ENCODE data around the gene IL6R. TPM values are rescaled to one million over a fixed set of nuclear protein-coding genes. Genes with fewer than 3 reads are reported as not detected.
"Not testable (repeated sequence)": the region's sequence is repeated elsewhere in the genome, so short reads cannot be mapped to it uniquely, and the experiment has no call there.

IL6R gene
- total and polyA plus RNA-seq, 2 of the 4 experiments (the other 2 are of a cell fraction) = 5.3 to 9.5 TPM

DNA sequence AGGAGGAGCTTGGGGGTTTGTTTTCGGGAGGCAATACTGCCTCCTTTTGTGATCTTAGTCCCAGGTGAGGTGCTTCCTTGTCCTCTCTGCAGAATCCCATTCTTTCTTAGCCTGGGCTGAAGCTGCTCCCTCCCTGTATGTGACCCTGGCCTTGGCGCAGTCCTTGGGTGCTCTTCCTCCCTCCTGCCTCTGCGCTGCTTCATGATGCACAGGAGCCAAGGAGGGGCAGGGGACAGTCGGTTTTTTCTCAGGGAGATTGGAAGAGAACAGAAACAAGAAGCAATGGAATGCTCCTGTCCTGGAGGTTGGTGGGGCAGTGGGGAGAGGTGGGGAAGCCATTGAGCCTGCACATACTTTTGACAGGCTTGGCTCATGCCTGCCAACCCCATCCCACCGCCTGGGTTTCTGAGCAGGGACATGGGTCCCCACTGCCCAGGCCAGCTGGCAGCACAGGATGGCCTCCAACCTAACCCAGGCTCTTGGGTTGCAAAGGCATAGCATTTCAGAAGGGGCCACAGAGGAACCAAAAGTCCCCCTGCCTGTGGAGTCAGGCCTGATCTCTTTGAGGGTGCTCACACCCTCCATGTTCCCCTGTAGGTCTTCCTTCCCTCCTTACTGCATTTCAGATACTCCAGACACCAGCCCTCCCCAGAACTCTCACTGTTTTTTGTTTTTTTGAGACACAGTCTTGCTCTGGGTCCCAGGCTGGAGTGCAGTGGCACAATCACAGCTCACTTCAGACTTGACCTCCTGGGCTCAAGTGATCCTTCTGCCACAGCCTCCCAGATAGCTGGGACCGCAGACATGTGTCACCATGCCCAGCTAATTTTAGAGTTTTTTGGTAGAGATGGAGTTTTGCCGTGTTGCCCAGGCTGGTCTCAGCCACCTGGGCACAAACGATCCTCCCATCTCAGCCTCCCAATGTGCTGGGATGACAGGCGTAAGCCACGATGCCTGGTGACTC, 16.1 kb downstream of the IL6R start (continued):
- no peak for TF ChIP-seq BHLHE40 (IDR thresholded peaks at IDR 0.05; ENCODE audit: low read depth, low read length)
- TF ChIP-seq MAFK (IDR thresholded peaks at IDR 0.05; ENCODE audit: low read depth, low read length) = no peak
- TF ChIP-seq MAZ (IDR thresholded peaks at IDR 0.05; ENCODE audit: borderline replicate concordance, low read depth, low read length) = no peak

DNA sequence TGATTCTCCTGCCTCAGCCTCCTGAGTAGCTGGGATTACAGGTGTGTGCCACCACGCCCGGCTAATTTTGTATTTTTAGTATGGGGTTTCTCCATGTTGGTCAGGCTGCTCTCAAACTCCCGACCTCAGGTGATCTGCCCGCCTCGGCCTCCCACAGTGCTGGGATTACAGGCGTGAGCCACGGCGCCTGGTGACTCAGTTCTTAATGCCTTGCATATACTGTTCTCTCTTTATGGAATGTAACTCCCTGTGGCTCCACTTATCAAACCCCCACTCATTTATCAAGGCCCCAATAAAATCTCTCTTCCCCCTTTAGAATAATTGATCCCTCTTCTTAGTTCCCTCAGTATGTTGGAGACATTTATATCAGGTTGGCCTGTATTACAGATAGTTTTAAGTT, 16.9 kb downstream of the IL6R start:
- H4K91ac ChIP-seq (ENCODE audit: insufficient read depth, low read depth, low read length); H3K9me3 ChIP-seq (ENCODE audit: control insufficient read depth, insufficient read depth, low read length); H2AK9ac ChIP-seq (replicated peaks; ENCODE audit: low read depth, low read length, poor library complexity); H2AFZ ChIP-seq (replicated peaks; ENCODE audit: low read length, poor library complexity); H3K14ac ChIP-seq (replicated peaks; ENCODE audit: low read depth, low read length); ATAC-seq (ENCODE audit: low read depth); H3K9ac ChIP-seq (ENCODE audit: low read depth, low read length); H4K5ac ChIP-seq (ENCODE audit: low read depth, low read length); H2BK120ac ChIP-seq (ENCODE audit: low read depth, low read length); H3K36me3 ChIP-seq (ENCODE audit: control insufficient read depth, insufficient read depth, low read length); intact Hi-C loops (cut with micrococcal nuclease); H2BK15ac ChIP-seq (ENCODE audit: low read depth, low read length); H2BK20ac ChIP-seq (ENCODE audit: low read depth, low read length); POLR2A ChIA-PET (ENCODE audit: unreplicated experiment); DNase-seq; H3K27ac ChIP-seq (ENCODE audit: insufficient read depth, low read length); H2AK5ac ChIP-seq (ENCODE audit: low read depth, low read length); H3K18ac ChIP-seq (ENCODE audit: low read depth, low read length); H3K4ac ChIP-seq (ENCODE audit: low read depth, low read length); H2BK5ac ChIP-seq (ENCODE audit: low read depth, low read length, poor library complexity, severe bottlenecking); in situ Hi-C loops (cut with MboI; ENCODE audit: low sequenced_read_pairs); CTCF ChIA-PET; H3K4me2 ChIP-seq (ENCODE audit: low read depth, low read length); H3K4me3 ChIP-seq (ENCODE audit: insufficient read depth, low read depth, low read length); dilution Hi-C loops (cut with HindIII; ENCODE audit: low sequenced_read_pairs, unreplicated experiment); H3K23ac ChIP-seq (ENCODE audit: low read depth, low read length); H4K8ac ChIP-seq (ENCODE audit: low read depth in 2 of 2, low read length in 2 of 2); H3K27me3 ChIP-seq (ENCODE audit: control insufficient read depth, insufficient read depth, low read length); H3K56ac ChIP-seq (ENCODE audit: extremely low read depth, insufficient read depth, low read length); BruUV-seq (replicated peaks): not testable (repeated sequence)
- Histone ChIP-seq H4K20me1 (ENCODE audit: insufficient read depth, low read length) (peaks cover 22% of the 10 kb centered on the region), H3K9me1 (ENCODE audit: insufficient read depth, low read length) (peaks cover 16% of the 10 kb centered on the region), H3K79me1 (ENCODE audit: low read depth in 1 of 2, low read length in 2 of 2) (peaks cover 0 to 21% of the 10 kb centered on the region in 2 experiments; a peak in 1 of 4 replicates), H3K4me1 (ENCODE audit: control insufficient read depth, insufficient read depth, low read length) (peaks cover 44% of the 10 kb centered on the region)
- WGBS, 2 experiments (ENCODE audit: extremely low coverage in 2 of 2, insufficient read length in 1 of 2) = no CpG with 5 or more reads among the region's 8 CpGs

Measured in IMR-90 (cell line).